ENCODE measurements around the gene PTPRN2. TPM values are rescaled to one million over a fixed set of nuclear protein-coding genes. Genes with fewer than 3 reads are reported as not detected.

PTPRN2 gene
- total RNA-seq, 1 donor from 2014 or later = 1.8 TPM

- no peaks in the 10 kb centered on the region for H3K27me3 Mint-ChIP-seq
- intact Hi-C loops (cut with micrococcal nuclease) = no loop called here
- no peaks in the 10 kb centered on the region for H3K36me3 Mint-ChIP-seq (ENCODE audit: low read depth)
- ChIA-PET CTCF (no interaction called here), POLR2A (no interaction called here)
- peaks cover 14% of the 10 kb centered on the region for H3K9me3 Mint-ChIP-seq
- no peak for ATAC-seq (ENCODE audit: low read depth)
- no peak overlapping the region for H3K27ac Mint-ChIP-seq
- TF ChIP-seq CTCF (IDR thresholded peaks at IDR 0.05) = no peak
- no peaks in the 10 kb centered on the region for H3K4me1 Mint-ChIP-seq
- no peak for DNase-seq
- H3K4me3 Mint-ChIP-seq = no peak overlapping the region
Observed at GRCh38 chr7:158303121-158303520, 284.5 kb downstream of the PTPRN2 start.

- no peak for DNase-seq
- Mint-ChIP-seq H3K4me1 (no peaks in the 10 kb centered on the region), H3K9me3 (peaks cover 10% of the 10 kb centered on the region), H3K27ac (no peak overlapping the region), H3K27me3 (no peaks in the 10 kb centered on the region), H3K36me3 (ENCODE audit: low read depth) (no peaks in the 10 kb centered on the region), H3K4me3 (no peak overlapping the region)
- no peak for TF ChIP-seq CTCF (IDR thresholded peaks at IDR 0.05)
- intact Hi-C loops (cut with micrococcal nuclease) = no loop called here
- CTCF ChIA-PET = no interaction called here
- POLR2A ChIA-PET = no interaction called here
- ATAC-seq (ENCODE audit: low read depth) = no peak
Observed at GRCh38 chr7:158302274-158303070, 285.2 kb downstream of the PTPRN2 start.

GRCh38 chr7:158301207-158301606 is 286.4 kb downstream of the PTPRN2 start:
- Mint-ChIP-seq H3K4me1 (no peaks in the 10 kb centered on the region), H3K27me3 (no peaks in the 10 kb centered on the region), H3K9me3 (peaks cover 5% of the 10 kb centered on the region), H3K27ac (no peak overlapping the region), H3K4me3 (no peak overlapping the region), H3K36me3 (ENCODE audit: low read depth) (no peaks in the 10 kb centered on the region)
- no peak for TF ChIP-seq CTCF (IDR thresholded peaks at IDR 0.05)
- intact Hi-C loops (cut with micrococcal nuclease) = no loop called here
- DNase-seq (no peak), ATAC-seq (ENCODE audit: low read depth) (no peak)
- CTCF ChIA-PET = no interaction called here
- POLR2A ChIA-PET = no interaction called here

GRCh38 chr7:158300427-158300826 is 287.2 kb downstream of the PTPRN2 start:
- ChIA-PET CTCF (no interaction called here), POLR2A (no interaction called here)
- Mint-ChIP-seq H3K27ac (no peak overlapping the region), H3K9me3 (peaks cover 1% of the 10 kb centered on the region), H3K36me3 (ENCODE audit: low read depth) (no peaks in the 10 kb centered on the region), H3K4me1 (no peaks in the 10 kb centered on the region), H3K27me3 (no peaks in the 10 kb centered on the region), H3K4me3 (no peak overlapping the region)
- intact Hi-C loops (cut with micrococcal nuclease) = no loop called here
- ATAC-seq (ENCODE audit: low read depth) (no peak), DNase-seq (no peak)
- no peak for TF ChIP-seq CTCF (IDR thresholded peaks at IDR 0.05)

GRCh38 chr7:158299607-158300006 is 288.0 kb downstream of the PTPRN2 start:
- DNase-seq = no peak
- ATAC-seq (ENCODE audit: low read depth) = no peak
- intact Hi-C loops (cut with micrococcal nuclease) = no loop called here
- Mint-ChIP-seq H3K36me3 (ENCODE audit: low read depth) (no peaks in the 10 kb centered on the region), H3K27ac (no peak overlapping the region), H3K27me3 (no peaks in the 10 kb centered on the region), H3K4me1 (no peaks in the 10 kb centered on the region), H3K9me3 (no peaks in the 10 kb centered on the region), H3K4me3 (no peak overlapping the region)
- no peak for TF ChIP-seq CTCF (IDR thresholded peaks at IDR 0.05)
- ChIA-PET CTCF (no interaction called here), POLR2A (no interaction called here)
